Stimulated activated CD8-positive, alpha-beta memory T cell treated with anti-CD3 and anti-CD28 coated beads, Interleukin-15, amount 100 ng/mL, for 24 hours (primary cell): ENCODE results near the gene PRR22.

Experiments
- DNase-seq: peaks from one replicate; pipeline ENCODE4 v3.0.0-alpha.2; 2020; ENCODE audit warnings: low read depth

The PRR22 gene

DNA sequence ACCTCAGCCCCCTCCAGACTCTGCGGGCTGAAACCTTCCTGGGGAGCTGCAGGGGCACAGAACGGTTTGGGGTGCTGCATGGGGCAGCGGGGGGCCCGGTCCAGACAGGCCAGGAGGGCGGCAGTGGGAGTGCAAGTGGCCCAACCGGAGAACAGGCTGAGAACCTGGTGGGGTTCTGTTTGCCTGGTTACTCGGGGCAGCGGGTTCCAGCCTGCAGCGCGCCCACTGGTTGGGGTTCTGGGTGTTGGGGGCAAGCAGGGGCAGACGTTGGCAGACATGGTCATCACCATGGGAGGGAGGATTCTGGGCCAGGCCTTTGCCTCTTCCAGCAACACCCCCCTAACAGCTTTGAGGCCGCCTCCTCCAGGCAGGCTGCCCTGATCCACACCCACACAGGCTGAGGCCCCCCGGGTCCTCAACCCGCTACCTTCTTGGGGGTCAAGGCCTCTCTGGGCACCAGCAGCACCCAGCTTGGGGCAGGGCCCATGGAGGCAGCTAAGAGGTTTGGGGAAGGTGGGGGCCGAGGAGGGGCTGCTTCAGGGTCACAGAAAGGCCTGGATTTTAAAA, at the start of gene PRR22:
Gene PRR22, minus strand, starts transcription at position 166 of the 567 bp plus-strand sequence. Its CDS starts 86 bp downstream, at position 80.
- no peak for DNase-seq

DNA sequence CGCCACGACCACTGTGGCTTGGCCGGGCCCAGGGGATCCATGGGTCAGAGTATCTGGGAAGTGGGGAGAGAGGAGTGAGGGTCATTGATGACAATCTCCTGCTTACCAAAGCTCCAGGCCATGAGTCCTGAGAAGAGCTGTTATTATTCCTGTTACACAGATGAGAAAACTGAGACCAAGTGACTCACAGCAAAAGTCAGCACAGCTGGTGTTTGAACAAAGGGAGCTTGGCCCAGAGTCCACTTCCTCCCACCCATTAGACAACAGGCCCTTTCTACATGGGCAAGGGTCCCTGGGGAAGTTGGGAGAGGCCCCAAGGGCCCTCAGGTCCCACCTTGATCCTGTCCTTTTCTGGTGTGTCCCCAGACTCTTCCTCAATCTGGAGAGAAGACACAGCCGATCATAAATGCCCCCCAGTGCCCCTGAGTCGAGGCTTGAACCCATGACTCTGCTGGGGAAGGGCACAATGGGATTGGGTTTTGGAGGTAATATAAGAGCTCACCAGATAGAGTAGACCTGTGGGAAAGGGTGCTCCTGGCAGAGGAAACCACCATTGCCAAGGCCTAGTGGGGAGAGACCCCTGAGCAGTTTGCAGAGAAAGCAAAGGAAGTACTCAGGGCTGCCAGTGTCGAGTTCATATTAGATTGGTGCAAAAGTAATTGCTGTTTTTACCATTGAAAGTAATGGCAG, 48.1 kb upstream of the PRR22 start:
- DNase-seq, result no peak

DNA sequence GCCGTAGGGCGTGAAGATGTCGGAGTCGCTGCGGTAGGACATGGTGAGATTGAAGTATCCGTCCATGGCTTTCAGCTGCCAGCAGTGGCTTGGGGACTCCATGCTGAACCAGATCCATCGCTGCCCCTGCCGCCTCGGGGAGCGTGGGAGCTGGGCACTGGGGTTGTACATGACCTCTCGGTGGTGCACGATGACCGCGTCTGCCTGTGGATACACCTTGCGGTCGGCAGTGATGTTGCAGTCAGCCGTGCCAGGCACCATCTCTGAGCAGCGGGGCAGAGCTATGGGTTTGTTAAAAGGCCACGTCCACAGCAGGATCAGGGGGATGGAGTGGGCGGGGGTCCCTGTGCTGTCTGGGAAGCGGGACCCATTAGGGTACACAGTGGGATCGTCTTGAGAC, 47.5 kb upstream of the PRR22 start:
- no peak for DNase-seq

- DNase-seq, result no peak
Observed at GRCh38 chr19:5831159-5831558, 46.6 kb upstream of the PRR22 start.

DNA sequence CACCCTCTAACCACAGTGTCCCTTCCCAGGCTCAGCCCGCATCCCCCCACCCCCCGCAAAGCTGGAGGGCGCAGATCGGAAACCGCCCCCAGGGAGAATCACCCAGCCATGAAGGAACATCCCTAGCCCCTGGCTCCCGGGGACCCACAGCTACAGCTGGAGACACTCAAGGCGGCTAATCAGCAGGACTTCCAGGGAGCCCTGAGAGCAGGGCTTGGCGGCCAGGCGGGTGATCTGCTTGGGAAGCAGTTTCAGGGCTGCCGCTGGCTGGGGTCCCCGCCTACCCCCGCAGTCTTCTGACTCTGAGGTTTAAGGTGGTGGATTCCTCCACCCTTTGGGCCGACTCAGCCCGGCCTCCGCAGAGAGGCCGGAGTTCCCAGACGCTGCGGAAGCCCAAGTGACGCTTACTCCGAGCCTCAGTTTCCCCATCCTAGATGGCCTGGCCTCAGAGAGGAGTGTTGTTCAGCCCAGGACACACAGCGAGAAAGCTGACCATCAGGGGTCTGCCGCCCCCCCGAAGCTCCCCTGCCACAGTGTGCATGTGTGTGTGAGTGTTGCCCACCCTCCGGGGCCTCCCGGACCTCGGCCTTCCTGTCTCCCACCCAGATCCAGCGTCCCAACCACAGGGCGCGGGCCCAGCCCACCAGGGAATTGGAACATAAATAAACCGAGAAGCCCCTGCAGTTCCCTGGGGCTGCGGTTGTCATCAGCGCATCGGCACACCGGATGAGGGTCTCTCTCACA, 45.2 kb upstream of the PRR22 start:
- DNase-seq, result no peak

GRCh38 chr19:5828661-5829566, 44.4 kb upstream of the PRR22 start:
- DNase-seq, result no peak

DNA sequence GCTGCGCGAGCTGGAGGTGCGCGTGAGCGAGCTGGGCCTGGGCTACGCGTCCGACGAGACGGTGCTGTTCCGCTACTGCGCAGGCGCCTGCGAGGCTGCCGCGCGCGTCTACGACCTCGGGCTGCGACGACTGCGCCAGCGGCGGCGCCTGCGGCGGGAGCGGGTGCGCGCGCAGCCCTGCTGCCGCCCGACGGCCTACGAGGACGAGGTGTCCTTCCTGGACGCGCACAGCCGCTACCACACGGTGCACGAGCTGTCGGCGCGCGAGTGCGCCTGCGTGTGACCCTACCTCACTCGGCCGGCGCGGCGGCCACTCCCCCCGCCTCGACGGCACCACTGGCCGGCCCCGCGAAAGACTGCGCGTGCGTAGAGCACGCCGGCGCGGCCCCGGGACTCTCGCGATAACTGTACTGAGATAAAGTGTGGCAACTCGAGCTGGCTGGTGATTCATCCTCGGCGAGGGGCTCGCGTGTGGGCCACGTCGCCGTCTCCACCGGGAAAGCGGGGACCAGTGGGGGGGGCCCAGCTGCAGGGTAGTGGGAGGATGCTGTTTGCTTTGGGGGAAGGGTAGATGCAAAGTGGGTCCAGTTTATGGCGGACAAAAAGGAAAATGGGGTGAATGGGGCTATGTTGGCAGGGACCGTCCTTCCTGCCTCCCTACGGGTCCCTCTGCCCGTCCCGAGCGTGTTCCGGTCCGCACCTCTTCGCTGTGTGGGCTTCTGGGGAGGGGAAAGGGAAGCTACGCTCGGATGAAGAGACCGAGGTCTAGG, 43.5 kb upstream of the PRR22 start:
- peak; percentile 90 for DNase-seq

- no peak for DNase-seq
Observed at GRCh38 chr19:5827342-5827890, 42.9 kb upstream of the PRR22 start.

DNA sequence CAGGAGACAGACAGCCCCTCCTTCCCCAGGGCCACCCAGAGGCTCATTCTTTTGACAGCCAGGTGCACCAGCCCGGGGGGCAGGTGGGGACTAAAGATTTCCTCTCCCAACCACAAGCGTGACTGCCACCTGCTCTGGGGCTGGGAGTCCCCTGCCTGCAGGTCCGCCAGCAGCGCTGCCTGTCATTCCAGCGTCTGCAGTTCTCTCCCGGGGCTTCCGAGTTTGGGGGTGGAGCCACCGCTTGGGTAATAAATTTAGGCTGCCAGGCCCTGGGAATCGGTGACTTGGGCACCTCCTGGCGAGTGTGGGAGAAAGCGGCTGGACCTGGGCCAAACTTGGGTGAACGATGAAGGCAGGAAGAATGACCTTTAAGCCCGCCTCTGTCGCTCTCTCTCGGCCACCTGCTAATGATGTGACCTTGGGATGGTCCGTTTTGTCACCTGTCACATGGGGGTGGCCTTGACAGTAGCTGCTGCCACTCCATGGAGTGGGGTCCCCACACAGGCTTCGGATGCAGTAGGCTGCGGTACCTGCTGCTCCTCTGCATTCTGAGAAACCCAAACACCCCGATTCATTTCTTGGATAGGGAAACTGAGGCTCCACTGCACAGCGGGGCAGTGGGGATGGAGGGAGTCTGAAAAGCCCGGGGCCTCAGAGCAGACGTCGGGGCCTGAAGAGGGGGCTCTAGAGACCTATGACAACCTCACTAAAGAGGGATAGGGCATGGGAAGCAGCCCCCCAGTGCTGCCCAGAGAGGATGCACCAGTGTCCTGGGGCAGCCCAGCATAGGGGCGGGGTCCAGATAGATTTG, 42.2 kb upstream of the PRR22 start:
- no peak for DNase-seq

DNA sequence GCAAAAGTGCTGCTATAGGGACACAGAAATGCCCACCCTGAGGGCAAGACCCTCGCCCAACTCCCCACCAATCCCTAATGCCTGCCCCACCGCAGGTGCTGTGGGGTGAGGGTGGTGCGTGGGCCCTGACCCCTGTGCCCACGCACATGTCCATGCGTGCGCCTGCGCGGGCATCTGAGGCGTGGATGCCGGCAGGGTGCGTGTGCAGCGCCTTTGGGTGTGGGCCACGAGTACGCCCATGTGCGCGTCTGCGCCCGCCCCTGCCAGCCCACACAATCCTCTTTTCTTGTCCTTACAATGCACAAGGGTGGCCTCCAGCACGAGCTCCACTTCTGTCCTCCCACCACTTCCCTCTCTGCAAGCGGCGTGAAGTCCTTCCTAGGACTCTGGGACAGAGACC, 40.6 kb upstream of the PRR22 start:
- no peak for DNase-seq

GRCh38 chr19:5824751-5825150, 40.2 kb upstream of the PRR22 start:
- DNase-seq, result no peak

- DNase-seq, result no peak
Observed at GRCh38 chr19:5823579-5824281, 39.2 kb upstream of the PRR22 start.

DNA sequence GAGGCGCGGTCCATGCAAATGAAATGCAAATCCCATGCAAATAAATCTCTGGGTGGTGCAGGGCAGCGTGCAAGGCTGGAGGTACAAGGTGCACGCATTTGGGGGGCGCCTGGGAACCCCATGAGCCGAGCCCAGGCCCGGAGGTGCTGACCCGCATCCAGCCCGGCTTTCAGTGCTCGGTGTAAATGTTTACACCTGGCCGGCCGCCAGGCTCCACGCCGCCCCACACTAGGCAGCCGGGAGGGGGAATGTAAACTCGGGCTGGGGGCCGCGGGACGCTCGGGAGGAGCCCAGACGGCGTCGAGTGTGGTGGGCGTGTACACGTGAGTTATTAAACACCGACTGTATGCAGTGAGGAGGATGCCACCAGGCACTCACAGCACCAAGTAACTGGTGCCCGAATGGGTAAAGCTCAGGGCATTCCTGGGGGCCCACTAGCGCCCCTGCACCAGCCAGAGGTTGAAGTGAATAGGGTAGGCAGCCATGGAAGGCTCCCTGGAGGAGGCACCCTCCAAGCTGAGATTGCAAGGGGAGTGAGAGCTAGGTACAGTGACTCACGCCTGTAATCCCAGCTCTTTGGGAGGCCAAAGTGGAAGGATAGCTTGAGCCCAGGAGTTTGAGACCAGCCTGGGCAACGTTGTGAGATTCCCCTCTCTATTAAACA, 37.8 kb upstream of the PRR22 start:
- no peak for DNase-seq

DNA sequence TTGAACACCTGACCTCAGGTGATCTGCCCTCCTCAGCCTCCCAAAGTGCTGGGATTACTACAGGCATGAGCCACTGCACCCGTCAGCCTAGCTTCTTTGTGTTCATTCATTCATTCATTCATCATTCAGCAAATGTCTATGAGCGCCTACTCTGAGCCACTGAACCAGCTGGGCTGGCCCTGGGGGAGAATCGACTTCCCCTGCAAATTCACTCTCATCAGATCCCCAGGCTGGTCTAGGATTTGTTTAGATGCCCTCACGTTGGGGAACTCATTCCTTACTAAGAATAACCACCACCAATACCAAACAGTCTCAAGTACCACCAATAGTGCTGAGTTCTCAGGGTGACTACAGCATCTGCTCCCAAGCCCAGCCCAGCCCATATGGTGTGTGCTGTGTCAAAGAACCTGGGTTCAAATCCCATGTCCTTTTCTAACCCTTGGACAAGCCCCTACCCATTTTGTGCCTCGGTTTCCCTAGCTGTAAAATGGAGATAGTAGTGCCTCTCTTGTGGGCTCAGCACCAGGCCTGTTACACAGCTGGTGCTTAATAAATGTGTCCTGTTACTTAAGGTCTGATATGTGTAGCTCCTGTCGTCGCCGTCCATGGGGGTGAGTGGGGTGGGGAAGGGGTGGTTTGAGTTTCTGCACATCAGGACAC, 37.1 kb upstream of the PRR22 start:
- no peak for DNase-seq

- DNase-seq, result no peak
Observed at GRCh38 chr19:5820785-5821184, 36.2 kb upstream of the PRR22 start.

GRCh38 chr19:5818594-5818993, 34.0 kb upstream of the PRR22 start:
- no peak for DNase-seq

- DNase-seq, result no peak
Observed at GRCh38 chr19:5817218-5817617, 32.7 kb upstream of the PRR22 start.

- no peak for DNase-seq
Observed at GRCh38 chr19:5814852-5815246, 30.3 kb upstream of the PRR22 start.
